ENCODE measurements around the gene SULT1C2.
"Not testable (repeated sequence)": the region's sequence is repeated elsewhere in the genome, so short reads cannot be mapped to it uniquely, and the experiment has no call there.

SULT1C2 gene

DNA sequence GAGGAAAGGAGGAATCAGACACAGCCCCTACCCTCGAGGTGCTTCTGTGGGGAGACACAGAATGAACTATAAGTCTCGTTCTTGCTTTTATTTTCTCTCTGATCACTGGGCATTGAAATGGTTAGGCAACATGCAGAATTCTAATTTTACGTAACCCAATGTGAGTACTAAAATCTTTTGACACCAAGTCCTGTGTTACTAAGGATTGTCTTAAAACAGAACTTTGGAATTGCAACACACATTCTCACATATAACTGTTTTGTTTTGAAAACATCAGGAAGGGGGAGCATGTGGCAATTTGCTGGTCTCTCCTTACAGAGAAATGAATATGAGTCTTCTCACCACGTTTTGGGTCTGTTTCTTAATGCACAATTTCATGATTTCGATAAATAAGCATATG, 65.4 kb downstream of the SULT1C2 start:
- no peaks in the 10 kb centered on the region for H3K9me3 Mint-ChIP-seq
- peaks cover 7% of the 10 kb centered on the region for H3K27me3 Mint-ChIP-seq (ENCODE audit: low read depth)
- no peak overlapping the region for H3K27ac Mint-ChIP-seq
- no peaks in the 10 kb centered on the region for H3K36me3 Mint-ChIP-seq (ENCODE audit: low read depth)
- H3K4me1 Mint-ChIP-seq (ENCODE audit: low read depth): no peaks in the 10 kb centered on the region
- H3K4me3 Mint-ChIP-seq: no peak overlapping the region

DNA sequence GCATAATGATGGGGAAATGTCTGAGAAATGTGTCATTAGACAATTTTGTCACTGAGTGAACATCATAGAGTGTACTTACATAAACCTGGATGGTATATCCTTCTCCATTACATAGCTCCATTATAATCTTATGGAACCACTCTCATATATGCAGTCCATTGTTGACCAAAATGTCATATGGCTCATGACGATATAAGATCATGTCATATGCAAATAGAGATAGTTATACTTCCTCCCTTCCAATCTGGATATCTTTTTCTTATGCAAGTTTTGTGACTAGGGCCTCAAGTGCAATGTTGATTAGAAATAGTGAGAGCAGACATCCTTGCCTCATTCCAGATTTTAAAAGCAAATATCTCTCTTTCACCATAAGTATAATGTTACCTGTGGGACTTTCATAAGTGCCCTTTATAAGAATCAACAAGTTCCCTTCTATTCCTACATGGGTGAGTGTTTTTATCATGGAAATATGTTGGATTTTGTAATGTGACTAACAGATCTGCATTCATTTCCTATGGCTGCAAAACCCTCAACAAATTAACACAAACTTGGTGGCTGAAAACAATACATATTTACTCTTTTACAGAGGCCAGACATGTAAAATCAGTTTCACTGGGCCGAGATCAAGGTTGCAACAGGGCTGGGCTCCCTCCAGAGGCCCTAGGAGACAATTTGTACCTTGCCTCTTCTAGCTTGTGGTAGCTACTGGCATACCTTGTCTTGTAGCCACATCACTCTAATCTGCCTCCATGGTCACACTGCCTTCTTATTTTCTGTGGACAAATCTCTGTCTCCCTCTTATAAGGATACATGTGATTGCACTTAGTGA, 67.4 kb downstream of the SULT1C2 start:
- H3K27ac Mint-ChIP-seq: no peak overlapping the region
- no peak overlapping the region for H3K4me3 Mint-ChIP-seq
- H3K9me3 Mint-ChIP-seq: no peaks in the 10 kb centered on the region
- peaks cover 25% of the 10 kb centered on the region for H3K27me3 Mint-ChIP-seq (ENCODE audit: low read depth)
- peaks cover 2% of the 10 kb centered on the region for H3K36me3 Mint-ChIP-seq (ENCODE audit: low read depth)
- H3K4me1 Mint-ChIP-seq (ENCODE audit: low read depth): peaks cover 3% of the 10 kb centered on the region

DNA sequence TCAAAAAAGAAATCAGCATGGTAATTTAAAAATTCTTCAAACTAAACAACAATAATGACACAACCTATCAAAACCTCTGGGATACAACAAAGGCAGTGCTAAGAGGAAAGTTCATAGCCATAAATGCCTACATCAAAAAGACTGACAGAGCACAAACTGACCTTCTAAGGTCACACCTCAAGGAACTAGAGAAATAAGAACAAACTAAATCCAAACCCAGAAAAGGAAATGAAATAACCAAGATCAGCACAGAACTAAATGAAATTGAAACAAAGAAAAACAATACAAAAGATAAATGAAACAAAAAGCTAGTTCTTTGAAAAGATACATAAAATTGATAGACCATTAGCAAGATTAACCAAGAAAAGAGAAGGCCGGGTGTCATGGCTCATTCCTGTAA, 70.6 kb downstream of the SULT1C2 start:
- H3K4me1 Mint-ChIP-seq (ENCODE audit: low read depth); H3K36me3 Mint-ChIP-seq (ENCODE audit: low read depth): not testable (repeated sequence)
- H3K27me3 Mint-ChIP-seq (ENCODE audit: low read depth): peaks cover 31% of the 10 kb centered on the region

More for the DNA sequence above, 70.6 kb downstream of the SULT1C2 start:
- not testable (repeated sequence) for H3K9me3 Mint-ChIP-seq, H3K4me3 Mint-ChIP-seq, H3K27ac Mint-ChIP-seq

Measured in T-helper 1 cell treated with Interleukin-12 subunit alpha and Interleukin-12 subunit beta and Interleukin-4 antibody, amounts not matched to agents 30 μg/mL and 1 μg/mL, for 36 hours (primary cell).